Stimulated activated CD4-positive, alpha-beta T cell treated with anti-CD3 and anti-CD28 coated beads, TNF-alpha, amount 100 ng/mL, for 4 hours (primary cell): Measurements from ENCODE around the gene CHST14.

Experiments
- DNase-seq, 3 experiments: peaks; one replicate each; pipeline ENCODE4 v3.0.0-alpha.2; 2020; ENCODE audit warnings: low read depth in 3 of 3

The CHST14 gene, protein sequence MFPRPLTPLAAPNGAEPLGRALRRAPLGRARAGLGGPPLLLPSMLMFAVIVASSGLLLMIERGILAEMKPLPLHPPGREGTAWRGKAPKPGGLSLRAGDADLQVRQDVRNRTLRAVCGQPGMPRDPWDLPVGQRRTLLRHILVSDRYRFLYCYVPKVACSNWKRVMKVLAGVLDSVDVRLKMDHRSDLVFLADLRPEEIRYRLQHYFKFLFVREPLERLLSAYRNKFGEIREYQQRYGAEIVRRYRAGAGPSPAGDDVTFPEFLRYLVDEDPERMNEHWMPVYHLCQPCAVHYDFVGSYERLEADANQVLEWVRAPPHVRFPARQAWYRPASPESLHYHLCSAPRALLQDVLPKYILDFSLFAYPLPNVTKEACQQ

DNA sequence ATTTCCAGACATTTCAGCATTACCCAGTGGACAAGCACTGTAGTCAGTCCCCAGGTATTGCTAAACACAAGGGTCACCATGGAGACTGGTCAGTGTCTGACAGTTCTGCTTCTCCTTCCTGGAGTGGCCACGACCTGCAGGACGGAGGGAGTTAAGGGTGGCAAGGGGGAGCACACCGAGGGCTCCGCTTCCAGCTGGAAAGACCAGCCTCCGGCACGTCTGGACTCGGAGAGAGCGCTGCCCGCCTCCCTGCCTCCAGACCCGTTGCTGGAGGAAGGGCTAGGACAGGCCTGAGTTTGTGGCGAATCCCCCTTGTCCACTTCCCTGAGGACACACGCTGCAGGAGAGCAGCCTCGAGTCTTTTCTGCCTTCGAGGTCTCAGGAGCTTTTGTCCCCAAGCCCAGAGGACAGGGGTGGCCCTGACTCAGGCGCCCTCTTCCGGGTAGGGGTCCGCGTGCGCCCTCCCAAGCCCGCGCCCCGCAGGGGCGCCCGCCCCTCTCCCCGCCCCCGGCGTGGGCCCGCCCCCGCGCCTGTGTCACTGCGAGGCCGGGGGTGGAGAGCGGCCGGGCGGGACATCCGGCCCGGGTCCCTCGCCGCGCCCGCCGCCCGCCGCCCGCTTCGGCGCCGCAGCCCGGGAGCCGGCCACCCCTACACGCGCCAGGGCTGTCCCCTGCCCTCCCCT is at the start of gene CHST14:
Gene CHST14, plus strand, starts transcription at position 562 of the 682 bp plus-strand sequence. CDS start 230 bp downstream, outside the sequence.
- peak; percentile 39 to 57 (median 39) for DNase-seq

DNA sequence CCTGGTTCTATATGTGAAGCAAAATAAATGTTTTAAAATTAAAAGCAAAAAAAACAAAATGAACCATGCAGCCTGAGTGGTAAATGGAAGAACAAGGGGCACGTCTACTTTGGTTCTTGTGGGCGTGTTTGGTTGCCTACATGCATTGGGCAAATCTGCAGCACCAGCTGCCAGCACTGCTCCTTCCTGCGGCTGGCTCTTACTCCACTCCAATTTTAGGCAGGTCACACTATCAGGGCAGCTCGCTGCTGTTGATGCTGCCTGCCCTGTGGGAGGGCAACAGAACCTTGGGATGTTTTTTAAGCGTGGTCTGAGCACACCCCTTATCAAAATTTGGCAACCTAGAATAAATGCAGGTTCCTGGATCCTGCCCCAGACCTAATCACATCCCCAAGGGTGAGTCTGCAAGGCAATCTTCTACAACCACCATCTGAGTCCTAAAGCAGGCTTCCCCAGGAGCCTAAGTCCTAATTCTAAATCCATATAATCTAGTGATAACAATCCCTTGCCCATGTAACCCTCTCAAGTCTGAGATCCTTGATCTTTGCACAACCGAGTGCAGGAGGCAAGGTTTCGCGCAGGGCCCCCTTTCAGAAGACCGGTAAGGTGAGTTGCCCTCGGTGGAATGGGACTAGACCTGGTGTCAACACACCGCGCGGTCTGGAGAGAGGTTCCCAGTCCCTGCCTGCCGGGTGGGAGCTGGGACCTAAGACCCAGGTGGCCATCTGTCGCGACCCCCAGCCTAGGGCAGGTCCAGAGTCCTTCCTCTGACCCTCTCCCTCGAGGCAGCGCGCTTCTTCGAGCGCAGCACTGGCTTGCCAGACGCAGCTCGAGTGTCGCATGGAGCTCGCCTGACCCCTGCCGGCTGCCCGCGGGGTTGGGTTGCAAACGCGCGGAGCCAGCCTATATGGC is 49.3 kb upstream of the CHST14 start:
- DNase-seq, result peak; percentile 70 to 75 (median 70)

DNA sequence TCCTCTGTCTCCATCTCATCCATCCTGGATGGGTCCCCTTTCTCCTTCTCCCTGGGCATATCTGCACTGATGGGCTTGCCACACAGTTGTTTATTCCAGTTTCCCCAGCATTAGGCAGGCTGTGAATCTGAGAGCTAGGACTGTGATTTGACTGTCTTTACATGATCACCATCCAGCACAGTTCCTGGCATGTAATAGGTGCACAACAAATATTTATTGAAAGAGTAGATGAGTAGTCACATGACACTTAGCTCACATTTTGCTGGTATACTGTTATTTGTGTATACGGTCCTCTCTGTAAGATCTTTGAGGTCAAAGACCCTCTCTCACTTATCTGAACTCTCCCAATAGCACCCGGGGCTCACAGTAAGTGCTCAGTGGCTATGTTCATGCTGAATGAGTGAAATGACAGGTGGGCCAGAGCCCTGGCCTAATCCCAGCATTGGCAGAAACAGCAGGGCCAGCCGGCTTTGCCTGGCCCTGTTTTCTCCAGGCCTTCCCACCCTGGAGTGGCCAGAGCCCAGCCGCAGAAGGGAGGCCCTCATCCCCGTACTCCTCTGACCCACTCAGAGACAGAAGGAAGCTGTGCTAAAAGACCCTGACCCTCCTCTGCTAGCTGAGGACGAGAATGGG is 46.2 kb upstream of the CHST14 start:
- DNase-seq, result no peak

DNA sequence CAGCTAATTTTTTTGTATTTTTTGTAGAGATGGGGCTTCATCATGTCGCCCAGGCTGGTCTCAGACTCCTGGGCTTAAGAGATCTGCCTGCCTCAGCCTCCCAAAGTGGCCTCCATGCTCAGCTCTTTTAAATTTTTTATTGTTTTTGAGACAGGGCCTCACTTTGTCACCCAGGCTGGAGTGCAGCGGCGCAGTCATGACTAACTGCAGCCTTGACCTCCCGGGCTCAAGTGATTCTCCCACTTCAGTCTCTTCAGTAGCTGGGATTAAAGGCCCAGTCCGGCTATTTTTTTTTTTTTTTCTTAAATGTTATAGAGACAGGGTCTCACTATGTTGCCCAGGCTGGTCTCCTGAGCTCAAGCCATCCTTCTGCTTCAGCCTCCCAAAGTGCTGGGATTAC is 45.1 kb upstream of the CHST14 start:
- no peak for DNase-seq

DNA sequence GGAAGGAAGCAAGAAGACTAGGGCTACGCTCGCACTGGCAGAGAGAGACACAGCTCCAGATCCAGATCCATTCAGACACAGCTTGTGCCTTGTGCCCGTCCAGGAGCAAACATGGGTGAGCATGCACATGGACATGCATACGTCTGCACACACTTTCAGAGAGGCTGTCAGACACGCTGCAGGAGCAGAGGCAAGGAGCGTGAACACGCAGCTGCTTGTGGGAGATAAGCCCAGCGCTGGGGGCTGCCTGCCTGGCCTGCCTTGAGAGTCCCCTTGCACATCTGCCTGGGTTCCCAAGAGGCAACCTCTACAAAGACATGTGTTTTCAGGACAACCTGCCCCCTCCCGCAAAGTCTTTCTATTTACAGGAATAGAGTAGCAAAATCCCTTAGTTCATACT is 43.6 kb upstream of the CHST14 start:
- no peak for DNase-seq

DNA sequence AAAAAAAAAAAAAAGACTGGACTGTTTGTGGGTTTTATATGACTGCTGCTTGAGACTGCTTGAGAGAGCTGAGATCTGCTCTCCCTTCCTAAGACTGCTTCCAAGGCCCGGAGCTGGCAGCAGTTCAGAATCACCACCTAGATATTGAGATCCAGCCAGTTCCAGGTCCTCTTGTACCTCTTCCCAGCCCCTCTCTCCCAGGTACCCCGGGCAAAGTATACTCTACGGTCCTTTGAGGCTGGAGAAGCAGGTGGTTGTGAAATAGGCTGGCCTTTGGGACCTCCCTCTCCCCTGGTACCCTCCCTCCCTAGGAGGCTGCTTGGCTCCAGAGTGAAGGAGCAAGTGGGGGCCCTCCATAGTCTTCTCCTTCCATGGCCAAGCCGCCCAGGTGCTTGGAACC is 42.6 kb upstream of the CHST14 start:
- DNase-seq, result no peak

DNA sequence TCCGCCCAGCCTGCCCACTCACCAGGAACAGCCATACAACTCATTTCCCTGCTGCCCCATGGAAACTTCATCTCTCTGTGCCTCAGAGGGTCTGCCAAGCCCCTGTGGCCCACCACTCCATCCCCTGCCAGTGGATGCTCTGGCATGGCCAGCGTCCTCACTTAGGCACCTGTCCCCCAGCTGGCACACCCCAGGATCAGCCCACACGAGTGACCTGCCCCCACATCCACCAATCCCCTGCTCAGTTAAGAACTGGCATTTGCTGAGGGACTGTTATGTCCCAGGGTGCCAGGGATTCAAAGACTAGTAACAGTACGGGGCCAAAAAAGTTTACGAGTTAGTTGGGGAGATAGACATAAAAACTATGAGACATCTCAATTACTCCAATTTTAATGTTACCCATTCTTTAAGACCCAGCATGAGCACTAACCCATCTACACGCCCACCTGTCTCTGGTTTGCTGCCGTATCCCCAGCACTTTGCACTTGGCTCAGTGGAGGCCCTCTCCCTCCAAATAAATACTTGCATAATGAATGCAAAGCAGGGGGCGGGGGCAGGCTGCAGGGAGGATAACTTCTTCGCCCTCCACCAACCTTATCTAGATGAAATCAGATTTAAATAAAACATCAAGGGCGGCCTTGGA is 41.6 kb upstream of the CHST14 start:
- DNase-seq, result no peak

DNA sequence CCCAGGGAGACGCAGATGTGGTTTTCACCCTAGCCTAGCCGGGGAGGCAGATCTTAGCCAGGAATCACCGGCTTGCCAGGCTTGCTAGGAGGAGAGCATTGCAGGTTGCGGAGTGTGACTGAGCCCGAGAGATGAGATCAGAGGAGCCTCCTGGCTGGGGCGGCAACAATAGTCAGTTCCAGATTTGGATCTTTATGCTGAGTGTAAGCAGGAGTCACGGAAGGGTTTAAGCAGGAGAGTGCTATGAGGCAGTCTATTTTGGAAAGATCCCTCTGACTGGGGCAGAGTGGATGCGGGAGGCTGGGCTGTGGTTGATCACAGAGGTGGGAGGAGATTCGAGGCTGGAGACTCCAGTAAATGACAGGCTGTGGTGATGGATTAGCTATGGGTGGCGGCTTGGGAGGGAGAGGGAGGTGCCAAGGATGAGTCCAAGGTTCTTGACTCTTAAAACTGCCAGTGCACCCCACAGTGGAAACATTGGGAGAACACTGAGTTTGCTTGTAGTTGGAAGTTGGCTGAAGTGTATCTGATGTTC is 40.4 kb upstream of the CHST14 start:
- DNase-seq, result no peak

DNA sequence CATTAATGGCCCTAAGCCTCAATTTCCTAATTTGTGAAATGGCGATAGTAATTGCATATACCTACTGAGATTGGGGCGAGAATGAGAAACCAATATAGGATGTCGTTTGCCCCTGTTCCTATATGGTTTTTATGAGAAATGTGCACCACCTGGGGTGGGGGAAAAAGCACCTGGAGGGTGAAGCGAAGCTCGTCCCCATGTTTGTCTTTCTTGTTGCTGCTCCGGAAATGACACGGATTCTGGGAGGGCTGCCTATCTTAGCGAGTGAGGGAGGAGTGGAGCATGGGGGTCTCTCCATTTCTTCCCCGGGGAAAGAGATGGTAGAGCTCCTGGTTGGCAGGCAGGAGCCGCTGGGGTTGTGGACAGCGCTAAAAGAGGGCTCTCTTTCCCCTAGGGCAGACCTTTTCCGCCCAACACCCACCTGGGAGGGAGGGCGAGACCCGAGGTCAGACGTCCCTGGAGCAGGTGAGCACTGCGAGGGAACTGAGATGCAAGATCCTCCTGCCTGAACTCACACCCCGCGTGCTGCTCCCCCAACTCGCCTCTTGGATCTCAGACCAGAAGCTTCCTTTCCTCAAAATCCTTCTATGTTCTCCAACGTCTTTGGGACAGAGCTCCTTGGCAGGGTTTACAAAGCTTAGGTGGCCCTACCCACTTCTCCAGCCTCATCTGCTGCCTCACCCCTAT is 35.6 kb upstream of the CHST14 start:
- DNase-seq, result no peak

DNA sequence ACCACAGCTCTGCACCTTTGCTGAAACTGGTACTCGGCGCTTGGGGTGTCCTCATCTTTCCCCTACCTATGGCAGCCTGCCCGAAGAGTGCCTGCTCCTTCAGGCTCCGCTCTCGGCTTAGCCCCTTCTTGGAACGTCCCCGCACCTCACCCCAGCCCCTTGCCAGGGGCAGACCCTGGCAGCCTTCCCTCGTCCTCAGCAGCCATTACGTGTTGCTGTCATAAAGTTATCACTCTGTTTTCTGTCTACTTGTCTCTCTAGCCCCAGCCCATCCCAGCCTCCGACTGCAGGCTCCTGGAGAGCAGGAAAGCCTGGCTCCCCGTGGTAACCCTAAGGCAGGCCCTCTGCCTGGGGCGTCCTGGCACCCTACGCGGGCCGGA is 35.1 kb upstream of the CHST14 start:
- DNase-seq, result no peak

DNA sequence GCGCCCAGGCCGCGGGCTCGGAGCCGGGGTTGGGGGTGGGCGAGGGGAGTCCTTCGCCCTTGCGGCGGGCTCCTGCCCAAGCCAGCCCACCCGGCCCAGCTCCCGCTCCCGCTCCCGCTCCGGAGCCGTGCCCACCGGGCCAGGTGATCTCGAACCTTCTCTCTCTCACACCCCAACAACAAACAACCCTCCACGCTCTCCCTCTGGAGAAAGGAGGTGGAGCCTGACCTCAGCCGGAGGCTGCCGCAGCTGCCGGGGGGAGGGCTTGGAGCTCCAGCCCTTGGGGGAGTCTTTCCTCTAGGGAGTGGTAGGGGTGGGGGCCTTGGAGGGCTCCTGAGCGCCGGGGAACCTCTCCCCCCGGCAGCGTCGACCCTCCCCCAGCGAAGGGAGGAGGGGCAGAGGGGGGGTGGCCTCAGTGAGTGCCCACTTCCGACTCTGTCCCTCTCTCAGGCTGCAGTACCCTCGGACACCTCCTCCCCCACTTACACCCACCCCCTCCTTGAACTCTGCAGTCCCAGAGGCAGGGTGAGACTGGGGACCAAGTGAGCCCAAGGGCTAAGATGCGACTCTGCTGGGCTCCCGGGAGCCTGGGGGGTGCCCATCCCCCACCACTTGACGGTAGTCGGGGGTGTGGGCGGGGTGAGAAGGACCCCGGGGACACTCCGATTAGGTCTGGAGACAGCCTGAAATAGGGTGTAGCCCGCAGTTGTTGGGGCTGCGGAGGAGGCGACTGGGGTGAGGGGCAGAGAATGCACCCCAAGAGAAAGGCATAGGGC is 34.5 kb upstream of the CHST14 start:
- DNase-seq, result no peak

DNA sequence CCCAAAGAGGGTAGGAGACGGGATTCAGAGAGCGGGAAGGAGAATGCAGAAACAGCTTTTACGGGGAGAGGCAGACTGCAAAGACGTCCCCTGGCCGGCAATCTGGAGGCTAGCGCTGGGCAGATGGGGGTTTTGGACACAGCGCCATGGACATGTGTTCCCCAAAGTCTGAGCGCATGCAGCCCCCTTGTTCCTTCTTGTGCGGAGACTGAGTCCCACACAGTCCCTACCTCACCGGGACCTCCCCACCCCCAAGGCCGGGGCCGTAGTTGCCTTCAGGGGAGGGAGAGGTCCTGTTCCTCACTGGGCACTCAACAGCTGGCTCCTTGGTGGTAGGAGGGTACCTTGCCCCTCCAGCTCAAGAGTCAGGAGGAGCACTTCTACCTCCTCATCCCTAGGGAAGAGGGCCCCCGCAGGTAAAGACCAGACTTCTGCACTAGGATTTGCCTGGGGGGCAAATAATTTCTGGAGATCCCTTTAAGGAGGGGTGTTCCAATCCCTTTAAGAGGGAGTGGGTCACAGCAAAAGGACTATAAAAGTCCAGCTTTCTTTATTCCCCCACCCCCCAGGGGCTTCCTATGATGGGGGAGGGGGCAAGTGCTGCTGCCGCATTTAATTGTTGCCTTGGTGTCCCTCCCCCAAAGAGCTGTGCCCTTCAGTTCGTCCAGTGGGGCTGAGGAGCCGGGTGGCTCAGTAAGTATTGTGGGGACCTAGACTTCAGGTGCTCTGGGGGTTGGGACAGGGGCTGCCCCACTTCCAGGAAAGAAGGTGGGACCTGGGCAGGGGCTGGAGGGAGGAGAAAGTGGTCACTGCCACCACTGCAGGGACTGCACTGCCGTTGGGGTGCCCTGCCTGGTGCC is 33.7 kb upstream of the CHST14 start:
- DNase-seq, result no peak

DNA sequence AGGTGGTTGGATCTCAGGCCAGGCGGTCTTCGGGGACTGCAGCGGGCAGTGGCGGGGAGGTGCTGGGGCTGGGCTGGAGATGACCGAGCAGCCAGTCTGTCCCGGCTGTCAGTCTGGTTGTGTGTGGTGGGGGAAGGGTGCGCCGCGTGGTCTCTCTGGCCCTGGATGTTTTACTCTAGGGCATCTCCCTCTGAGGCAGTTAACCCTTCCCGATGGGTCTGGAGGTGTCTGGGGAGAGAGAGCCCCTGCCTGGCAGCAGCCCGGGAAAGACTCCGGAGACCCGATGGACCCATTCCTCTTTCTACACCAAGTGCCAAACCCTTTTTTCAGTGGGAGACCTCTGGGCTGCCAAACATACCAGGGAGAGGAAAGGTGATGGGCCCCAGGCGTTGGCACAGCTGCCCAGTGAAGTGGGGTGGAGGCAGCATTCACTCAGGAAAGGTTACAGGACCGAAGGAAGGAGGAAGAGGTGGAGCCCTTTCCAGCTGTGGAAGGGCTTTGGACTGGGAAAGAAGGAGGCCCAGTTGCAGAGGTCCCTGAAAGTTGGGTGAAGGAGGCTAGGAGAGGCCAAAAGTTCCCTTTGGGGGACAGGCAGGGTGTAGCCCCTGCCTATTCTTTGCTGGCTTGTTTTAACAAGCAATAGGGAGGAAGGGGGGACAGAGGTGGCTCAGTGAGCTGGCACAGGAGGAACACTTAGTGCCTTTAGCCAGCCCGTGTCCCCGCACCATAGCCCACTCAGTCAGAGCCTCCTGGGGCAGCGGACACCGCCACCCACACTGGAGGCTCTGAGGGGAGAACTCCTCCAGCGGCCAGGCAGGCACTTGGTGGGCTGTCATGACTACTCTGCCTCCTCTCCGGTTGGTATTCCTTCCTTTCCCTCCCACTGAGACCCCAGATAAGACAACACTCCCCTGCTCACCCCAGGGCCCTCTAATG is 32.8 kb upstream of the CHST14 start:
- no peak for DNase-seq

DNA sequence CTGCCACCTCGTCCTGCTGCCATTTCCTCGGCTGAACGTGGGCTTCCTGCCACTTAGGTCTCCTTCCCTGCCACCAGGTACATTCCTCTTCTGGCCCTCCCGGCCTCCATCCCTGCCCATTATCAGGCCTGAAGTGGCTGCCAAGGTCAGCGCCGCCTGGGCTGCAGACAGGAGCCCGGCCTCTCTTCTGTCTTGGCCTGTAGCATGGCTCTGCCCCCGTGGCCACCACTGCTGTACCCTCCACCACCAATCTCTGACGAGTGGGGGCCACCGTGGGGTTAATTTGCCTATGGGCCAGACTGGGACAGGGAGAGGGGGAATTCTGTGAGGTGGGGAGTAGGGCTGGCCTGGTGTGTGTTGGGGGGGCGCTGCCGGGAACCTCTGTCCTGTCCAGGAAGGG is 32.1 kb upstream of the CHST14 start:
- DNase-seq, result no peak

DNA sequence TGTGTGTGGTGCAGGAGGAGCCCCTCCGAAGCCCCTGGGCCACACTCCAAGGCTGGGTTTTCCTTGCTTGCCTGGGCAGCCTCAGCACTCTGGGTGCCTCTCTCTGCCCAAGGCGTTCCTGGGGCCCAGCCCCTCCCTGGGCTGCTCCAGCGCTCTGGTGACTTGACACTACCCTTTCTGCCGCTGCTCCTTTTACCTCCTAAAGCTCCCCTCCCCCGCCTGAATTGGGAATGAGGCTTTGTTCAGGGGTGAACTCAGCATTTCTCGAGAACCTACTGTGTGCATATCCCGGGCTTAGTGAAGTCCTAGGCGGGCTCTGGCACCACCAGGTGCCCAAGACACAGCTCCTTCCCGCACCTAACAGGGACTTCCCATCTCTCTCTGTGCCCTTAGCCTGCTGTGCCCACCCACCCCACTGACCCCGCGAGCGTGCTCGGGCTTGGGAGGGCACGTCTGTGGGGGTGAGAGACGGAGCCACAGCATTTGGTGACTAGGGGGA is 31.3 kb upstream of the CHST14 start:
- DNase-seq, result no peak

DNA sequence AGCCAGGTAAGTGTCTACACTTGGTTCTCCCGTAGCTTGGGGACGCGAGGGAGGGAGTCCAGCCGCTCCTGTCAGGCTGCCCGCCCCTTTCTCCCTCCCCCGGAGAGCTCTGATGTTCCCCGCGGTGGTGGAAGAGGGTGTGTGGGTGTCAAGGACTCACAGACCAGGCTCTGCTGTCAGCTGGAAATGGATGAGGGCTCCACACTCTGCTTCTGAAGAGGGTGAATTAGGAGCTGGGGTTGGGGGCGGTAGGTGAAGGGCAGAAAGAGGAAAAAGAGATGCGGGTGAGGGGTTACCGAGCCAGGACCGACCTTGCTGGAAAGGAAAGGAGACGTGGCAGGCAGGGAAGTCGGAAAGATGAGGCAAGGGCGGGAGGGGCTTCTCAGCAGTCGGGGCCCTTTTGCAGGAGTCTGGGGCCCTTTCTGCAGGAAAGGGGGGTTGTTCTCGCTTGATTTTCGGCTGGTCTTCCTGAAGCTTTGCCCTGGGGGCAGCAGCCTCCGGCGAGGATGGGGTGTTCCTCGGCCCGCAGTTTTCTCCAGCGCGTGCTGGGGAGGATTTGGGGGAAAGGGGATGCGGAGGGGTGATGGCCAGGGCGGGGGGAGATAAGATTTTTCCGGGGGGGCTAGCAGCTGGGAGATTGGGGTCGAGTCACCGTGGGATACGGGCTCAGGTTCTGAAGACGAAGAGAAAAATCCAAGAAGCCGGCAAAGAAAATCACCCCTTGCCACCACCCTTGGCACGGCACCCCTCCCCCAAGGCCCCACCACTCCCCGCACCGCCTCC is 30.6 kb upstream of the CHST14 start:
- DNase-seq, result peak in 1 of 3 experiments; percentile 23
